ENCODE results near the gene DTYMK.

Gene DTYMK

DNA sequence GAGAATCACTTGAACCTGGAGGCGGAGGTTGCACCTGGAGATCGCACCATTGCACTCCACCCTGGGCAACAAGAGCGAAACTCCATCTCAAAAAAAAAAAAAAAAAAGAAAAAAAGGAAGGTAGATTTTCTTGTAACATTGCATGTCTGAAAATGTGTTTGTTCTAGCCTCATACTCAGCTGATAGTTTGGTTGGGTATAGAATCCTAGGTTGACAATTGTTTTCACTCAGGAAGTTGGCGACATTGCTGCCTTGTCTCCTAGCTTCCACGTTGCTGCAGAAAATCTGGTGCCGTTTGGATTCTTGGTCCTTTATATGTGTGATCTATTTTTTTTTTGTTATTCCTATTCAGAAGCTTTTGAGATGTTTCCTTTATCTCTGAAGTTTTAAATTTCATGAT, 19.9 kb upstream of the DTYMK start:
- DNase-seq = no peak

GRCh38 chr2:241703032-241703604, 16.5 kb upstream of the DTYMK start:
- peak in 8 of 56 donors; percentile 10 to 65 (median 24) for DNase-seq

GRCh38 chr2:241702155-241703031, 15.8 kb upstream of the DTYMK start:
- peak; percentile 21 to 93 (median 79) for DNase-seq

DNA sequence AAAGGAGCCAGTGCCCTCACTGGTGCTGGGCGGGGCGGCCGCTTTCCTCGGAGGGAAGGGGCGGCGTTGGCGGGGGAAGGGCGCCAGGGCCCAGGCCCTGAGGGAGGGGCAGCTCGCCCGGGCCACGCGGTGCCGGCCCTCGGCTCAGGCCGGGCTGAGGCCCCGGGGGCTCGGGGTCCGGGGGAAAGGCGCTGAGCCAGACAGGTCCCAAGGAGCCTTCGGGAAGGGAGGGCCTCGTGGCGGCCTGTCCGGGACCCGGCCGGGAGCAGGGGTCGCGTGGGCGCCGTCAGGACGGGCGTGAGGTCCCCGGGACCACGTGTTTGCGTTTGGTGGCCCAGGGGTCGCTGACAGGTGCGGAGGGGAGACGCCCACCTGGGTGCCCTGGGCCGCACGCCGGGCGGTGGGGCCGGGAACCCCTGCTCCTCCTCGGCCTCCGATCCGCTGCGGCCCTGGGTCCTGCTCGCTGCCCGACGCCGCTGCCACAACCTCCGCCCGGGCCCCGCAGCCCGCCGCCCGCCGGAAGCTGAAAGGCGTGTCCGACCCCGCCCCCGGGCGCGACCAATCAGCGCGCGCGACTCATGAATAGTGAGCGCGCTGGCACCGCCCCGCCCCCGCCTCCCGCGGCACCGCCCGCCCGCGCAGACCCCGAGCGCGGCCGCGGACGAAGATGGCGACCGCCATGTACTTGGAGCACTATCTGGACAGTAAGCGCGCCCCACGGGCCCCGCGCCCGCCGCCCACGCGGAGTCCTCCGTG, 15.0 kb upstream of the DTYMK start, which contains the start of gene ING5:
TSS of gene ING5 (plus strand) at position 641 of the 756 bp plus-strand sequence. CDS start at position 668, 27 bp downstream.
- DNase-seq = peak in 55 of 56 donors; percentile 49 to 97 (median 85)

GRCh38 chr2:241701149-241701398, 14.5 kb upstream of the DTYMK start:
- DNase-seq = peak in 2 of 56 donors; percentile 11 to 58

GRCh38 chr2:241695651-241696050, 9.0 kb upstream of the DTYMK start:
- no peak for DNase-seq

- DNase-seq = no peak
These were observed 5.8 kb upstream of the DTYMK start for GRCh38 chr2:241692448-241692847.

- no peak for DNase-seq
These were observed 3.6 kb upstream of the DTYMK start for GRCh38 chr2:241690202-241690717.

- DNase-seq = no peak
These were observed 2.7 kb upstream of the DTYMK start for GRCh38 chr2:241689306-241689705.

DNA sequence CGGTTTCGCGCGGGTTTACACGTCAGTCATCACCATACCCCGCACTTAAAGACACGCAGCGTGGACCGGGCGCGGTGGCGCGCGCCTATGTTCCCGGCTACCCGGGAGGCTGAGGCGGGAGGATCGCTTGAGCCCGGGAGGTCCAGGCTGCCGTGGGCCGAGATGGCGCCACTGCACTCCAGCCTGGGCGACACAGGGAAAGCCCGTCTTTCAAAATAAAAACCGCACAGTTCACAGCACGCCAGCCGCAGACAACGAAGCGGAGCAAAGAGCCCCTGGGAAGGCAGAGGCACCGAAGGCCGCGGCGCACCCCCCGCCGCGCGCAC, 328 bp downstream of the DTYMK start:
- DNase-seq = peak in 1 of 56 donors; percentile 50

GRCh38 chr2:241680827-241681599, 5.6 kb downstream of the DTYMK start:
- no peak for DNase-seq

DNA sequence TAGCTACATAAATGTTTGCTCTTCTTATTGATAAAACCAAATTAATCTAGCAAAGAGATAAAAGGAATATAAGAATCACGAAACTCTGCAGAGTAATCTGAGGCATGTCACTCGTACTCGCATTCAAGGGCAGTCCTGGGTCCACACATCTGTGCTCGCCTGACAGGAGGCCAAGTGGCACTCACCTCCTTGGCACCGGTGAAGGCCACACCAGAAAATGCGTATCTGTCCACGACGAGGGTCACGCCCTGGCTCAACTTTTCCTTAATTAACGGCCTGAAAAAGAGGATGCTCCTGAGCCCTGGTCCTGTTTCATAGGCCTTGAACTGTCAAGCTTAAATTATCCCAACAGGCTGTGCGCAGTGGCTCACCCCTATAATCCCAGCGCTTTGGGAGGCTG, 6.6 kb downstream of the DTYMK start:
- DNase-seq = no peak

- no peak for DNase-seq
These were observed 7.7 kb downstream of the DTYMK start for GRCh38 chr2:241678784-241679540.

- DNase-seq = no peak
These were observed 8.3 kb downstream of the DTYMK start for GRCh38 chr2:241678307-241678706.

DNA sequence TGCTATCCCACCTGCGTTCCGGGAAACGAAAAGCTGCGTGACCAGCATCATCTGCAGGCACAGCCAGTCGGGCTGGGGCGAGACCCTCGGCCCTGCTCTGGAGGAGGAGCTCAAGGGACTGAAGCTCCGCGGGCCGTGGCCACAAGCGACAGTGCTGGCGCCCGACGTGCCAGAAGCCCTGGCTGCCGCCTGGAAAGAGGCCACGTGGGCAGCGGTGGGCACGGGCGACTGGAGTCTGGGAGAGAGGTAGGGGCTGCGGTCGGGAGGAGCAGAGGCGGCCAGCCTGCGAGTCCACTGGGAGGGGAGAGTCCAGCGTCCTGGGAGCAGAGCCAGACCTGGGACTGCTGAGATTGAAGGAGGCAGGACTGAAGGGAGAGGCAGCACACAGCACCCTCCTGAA, 9.2 kb downstream of the DTYMK start:
- DNase-seq = no peak

DNA sequence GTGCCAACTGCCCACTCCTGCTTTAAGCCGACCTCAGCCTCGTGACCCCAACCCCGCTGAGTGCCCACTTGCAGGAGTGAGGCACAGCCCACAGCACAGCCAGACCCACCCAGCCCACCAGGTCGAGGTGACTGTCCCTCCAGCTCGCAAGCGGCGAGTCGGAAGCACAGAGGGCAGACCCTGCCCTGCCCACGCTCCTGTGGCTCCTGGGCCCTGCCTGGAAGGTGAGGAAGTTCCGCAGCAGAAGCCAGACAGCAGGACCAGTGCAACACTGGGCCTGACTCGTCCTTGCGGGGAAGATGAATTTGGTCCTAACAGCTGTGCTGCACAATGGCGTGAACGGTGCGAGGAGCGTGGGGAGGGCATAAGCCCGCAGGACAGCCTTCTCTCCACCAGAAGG, 9.9 kb downstream of the DTYMK start:
- no peak for DNase-seq

- no peak for DNase-seq
These were observed 10.7 kb downstream of the DTYMK start for GRCh38 chr2:241675885-241676284.

DNA sequence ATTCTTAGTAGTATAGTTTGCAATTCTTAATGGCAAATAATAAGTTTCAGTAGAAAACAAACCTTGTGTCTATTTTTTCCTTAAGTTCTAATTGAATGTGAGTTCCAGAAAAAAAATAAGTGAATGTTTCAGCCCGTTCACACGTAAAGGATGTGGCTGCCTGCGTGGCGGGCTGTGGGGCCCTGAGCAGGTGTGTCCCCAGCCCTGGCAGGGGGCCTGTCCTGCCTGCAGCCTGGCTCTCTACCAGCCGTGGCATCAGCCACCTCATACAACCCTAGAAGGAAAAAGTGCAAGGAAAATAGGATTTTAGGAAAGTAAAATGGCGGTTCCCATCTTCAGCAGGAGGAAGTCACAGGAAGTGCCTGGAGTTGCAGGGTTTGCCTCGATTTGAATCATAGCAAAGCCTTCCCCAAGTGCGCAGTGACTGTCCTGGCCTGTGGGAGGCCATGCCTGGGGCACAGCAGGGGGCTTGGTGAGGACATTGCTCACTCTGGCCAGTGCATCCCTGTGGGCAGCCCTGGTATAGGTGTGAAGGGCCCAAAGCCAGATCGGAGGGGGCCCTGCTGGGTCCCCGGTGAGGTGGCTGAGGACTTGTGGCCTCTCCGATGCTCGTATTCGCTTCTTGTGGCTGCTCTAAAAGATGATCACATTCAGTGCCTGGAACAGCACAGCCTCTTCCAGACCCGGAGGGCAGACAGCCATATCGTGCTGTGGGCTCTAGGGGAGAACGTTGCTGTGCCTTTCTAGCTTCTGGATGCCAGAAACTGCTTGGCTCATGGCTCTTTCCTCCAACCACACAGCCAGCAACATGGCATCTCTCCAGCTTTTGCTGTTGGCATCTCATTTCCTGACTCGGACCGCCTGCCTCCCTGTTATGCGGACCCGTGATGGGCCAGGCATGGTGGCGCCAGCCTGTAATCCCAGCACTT, 12.6 kb downstream of the DTYMK start:
- DNase-seq = peak in 4 of 56 donors; percentile 21 to 41 (median 24)

- DNase-seq = no peak
These were observed 13.4 kb downstream of the DTYMK start for GRCh38 chr2:241673189-241673663.

Measured in amygdala (tissue), 56 donors.